ENCODE data around the gene CFAP57.
"Not testable (repeated sequence)": the region's sequence is repeated elsewhere in the genome, so short reads cannot be mapped to it uniquely, and the experiment has no call there.

The CFAP57 gene

GRCh38 chr1:43171876-43172526 is at the start of gene CFAP57, which contains the start of gene EBNA1BP2:
Gene CFAP57 (plus strand): TSS chr1:43172330. CDS start chr1:43172754, 424 bp downstream.
Gene EBNA1BP2 (minus strand): TSS chr1:43172290. CDS start chr1:43172118, 172 bp downstream.
- peak; percentile 73 for DNase-seq (ENCODE audit: low read depth, low spot score)

DNA sequence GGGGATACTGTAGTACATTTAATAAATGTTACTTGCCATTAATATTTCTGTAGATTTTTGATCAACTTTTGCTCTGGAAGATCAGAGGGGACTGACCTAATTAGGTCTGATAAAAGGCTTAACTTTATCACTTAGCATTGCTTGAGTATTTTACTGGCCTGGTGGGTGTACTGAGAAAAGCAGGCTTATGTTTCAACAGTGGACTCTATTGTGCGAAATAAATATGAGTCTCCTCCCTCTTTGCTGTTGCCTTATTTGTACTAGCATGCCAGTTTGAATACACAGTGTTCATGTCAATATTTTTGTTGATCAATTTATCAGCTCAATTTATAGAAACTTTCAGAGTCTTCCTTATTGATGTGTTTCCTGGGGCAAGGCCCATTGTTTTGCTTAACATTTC is 49.1 kb upstream of the CFAP57 start:
- DNase-seq (ENCODE audit: low read depth, low spot score) = no peak

- no peak for DNase-seq (ENCODE audit: low read depth, low spot score)
These were observed 43.3 kb upstream of the CFAP57 start for GRCh38 chr1:43128816-43129215.

GRCh38 chr1:43129426-43129825 is 42.7 kb upstream of the CFAP57 start:
- no peak for DNase-seq (ENCODE audit: low read depth, low spot score)

- DNase-seq (ENCODE audit: low read depth, low spot score) = no peak
These were observed 38.1 kb upstream of the CFAP57 start for GRCh38 chr1:43134068-43134467.

DNA sequence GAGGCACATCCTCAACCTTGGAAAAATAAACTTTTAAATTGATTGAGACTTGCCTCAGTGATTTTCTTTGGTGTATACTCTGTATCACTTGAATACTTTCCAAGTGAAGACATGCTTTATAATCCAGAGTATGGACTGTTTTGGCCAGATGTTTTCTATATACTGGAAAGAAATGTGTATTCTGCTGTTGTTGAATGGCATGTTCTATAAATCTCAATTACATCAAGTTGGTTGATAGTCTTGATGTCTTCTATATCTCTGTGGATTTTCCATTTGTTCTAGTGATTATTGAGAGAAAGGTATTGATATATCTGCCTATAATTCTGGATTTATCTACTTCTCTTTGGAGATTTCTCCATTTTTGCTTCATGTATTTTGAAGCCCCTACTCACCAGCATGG is 37.5 kb upstream of the CFAP57 start:
- DNase-seq (ENCODE audit: low read depth, low spot score) = no peak

- DNase-seq (ENCODE audit: low read depth, low spot score) = no peak
These were observed 36.0 kb upstream of the CFAP57 start for GRCh38 chr1:43135857-43136781.

- no peak for DNase-seq (ENCODE audit: low read depth, low spot score)
These were observed 34.6 kb upstream of the CFAP57 start for GRCh38 chr1:43137445-43138052.

DNA sequence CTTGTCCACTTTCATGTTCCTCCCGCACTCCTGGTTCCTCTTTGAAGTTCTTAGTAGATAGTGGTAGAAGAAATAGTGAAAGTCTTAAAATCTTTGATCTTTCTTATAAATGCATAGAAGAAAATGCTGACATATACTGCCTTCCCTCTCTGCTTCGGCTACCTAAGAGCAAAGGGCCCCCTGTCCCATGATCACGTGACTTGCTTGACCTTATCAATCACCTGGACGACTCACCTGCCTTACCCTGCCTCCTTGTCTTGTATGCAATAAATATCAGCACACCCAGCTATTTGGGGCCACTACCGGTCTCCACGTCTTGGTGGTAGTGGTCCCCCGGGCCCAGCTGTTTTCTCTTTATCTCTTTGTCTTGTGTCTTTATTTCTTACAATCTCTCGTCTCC is 32.8 kb upstream of the CFAP57 start:
- DNase-seq (ENCODE audit: low read depth, low spot score) = not testable (repeated sequence)

GRCh38 chr1:43140010-43140409 is 32.1 kb upstream of the CFAP57 start:
- no peak for DNase-seq (ENCODE audit: low read depth, low spot score)

DNA sequence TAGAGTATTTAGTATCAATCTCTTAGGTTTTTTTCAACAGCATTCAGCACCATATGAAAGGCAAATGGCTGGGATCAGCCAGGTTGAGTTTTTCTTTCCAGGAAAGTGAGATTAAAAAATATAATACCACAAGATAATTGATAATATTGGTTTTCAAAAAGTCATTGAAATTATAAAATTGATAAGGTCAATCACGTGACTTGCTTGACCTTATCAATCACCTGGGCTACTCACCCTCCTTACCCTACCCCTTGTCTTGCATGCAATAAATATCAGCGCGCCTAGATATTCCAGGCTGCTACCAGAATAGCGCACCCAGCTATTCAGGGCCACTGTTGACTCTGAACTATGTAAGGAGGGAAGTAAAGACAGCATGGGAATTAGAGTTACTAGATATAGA is 31.5 kb upstream of the CFAP57 start:
- DNase-seq (ENCODE audit: low read depth, low spot score) = no peak

DNA sequence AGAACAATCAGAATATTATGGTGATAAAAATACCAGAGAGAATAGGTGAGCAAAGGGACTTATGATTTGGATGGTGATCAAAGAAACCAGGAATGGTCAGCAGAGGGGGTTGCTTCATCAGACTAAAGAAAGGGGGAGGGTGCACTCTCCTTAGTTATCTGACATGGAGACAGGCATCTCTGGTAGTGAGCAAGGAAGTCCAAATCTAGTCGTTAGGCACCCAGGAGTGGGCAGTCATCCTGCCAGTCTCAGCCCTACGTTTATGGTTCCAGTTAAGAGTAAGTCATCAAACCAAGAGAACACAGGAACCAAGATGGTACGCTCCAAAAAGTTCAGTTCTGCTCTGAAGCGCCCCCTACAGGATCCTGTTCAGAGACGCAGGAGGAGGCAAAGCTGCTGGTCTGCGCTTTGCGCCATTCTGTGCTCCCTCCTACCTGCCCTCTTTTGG is 28.7 kb upstream of the CFAP57 start:
- no peak for DNase-seq (ENCODE audit: low read depth, low spot score)

GRCh38 chr1:43144237-43144636 is 27.9 kb upstream of the CFAP57 start:
- DNase-seq (ENCODE audit: low read depth, low spot score) = no peak

- peak; percentile 27 for DNase-seq (ENCODE audit: low read depth, low spot score)
These were observed 24.4 kb upstream of the CFAP57 start for GRCh38 chr1:43147625-43148327.

- DNase-seq (ENCODE audit: low read depth, low spot score) = no peak
These were observed 22.2 kb upstream of the CFAP57 start for GRCh38 chr1:43149889-43150288.

GRCh38 chr1:43152866-43153265 is 19.3 kb upstream of the CFAP57 start:
- no peak for DNase-seq (ENCODE audit: low read depth, low spot score)

DNA sequence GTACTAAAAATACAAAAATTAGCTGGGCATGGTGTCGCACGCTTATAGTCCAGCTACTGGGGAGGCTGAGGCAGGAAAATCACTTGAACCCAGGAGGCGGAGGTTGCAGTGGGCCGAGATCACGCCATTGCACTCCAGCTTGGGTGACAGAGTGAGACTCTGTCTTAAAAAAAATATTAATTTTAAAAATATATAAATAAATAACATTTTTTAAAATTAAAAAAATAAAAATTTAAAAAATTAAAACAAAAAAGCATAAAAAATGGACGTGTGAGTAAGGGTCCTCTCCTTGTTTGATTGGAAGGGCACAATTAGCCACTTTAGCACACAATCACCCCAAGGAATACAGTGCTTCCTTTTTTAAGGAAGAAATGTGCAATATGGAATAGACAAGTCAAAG is 18.7 kb upstream of the CFAP57 start:
- DNase-seq (ENCODE audit: low read depth, low spot score) = no peak

DNA sequence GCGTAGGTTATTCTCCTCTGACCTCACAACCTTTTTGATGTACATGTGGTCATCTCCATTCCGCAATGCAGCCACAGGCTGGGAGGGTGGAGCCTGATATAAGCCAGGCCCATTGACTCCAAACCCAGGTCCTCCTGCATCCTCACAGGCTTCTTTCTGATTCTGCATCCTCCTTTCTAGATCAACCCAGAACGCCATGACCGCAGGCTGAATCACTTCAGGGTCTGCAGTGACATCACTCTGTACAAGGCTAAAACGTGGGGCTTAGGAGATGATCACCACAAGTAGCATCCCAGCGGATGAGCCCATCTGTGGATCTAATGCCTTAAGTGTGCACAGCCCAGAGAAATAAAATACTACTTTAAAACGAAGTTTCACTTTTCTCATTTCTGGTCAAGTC is 16.1 kb upstream of the CFAP57 start:
- no peak for DNase-seq (ENCODE audit: low read depth, low spot score)

- DNase-seq (ENCODE audit: low read depth, low spot score) = no peak
These were observed 7.0 kb upstream of the CFAP57 start for GRCh38 chr1:43165162-43165561.

DNA sequence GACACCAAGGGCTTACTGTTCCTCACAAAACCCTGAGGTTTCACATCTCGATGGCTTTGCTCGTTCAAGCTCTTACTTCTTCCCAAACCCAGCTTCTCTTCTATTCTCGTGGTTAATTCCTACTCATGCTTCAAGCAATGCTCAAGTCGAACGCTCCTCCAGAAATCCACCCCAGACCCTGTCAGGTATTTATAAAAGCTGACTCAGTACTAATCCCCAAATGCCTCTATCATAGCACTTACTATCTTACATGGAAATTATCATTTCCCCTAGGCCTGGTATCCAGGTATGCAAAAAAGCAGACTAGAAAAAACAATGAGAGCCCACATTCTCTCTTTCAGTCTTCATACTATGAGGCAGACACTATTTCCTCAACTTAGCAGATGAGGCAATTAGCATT is 6.4 kb upstream of the CFAP57 start:
- no peak for DNase-seq (ENCODE audit: low read depth, low spot score)

GRCh38 chr1:43171312-43171875 is 736 bp upstream of the CFAP57 start:
- DNase-seq (ENCODE audit: low read depth, low spot score) = no peak

Data from brain pericyte (primary cell).